ENCODE data around the gene VAV3.

DNA sequence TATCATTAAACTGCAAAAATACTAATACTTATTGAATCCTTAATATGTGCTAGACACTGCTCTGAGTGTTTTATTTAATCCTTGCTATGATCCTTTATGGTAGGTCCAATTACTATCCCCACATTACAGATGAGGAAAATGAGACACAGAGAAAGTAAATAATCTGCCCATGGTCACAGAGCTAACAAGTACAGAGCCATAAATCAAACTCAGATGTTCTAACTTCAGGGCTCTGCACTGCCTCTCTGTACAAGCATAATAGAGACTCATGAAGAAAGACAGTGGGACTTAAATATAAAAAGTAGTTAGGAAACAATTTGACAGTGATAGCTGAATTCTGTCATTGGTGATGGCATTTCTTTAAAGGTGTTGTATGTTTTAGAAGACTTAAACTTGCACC lies 346.4 kb downstream of the VAV3 start:
- TF ChIP-seq, protein P1, sequence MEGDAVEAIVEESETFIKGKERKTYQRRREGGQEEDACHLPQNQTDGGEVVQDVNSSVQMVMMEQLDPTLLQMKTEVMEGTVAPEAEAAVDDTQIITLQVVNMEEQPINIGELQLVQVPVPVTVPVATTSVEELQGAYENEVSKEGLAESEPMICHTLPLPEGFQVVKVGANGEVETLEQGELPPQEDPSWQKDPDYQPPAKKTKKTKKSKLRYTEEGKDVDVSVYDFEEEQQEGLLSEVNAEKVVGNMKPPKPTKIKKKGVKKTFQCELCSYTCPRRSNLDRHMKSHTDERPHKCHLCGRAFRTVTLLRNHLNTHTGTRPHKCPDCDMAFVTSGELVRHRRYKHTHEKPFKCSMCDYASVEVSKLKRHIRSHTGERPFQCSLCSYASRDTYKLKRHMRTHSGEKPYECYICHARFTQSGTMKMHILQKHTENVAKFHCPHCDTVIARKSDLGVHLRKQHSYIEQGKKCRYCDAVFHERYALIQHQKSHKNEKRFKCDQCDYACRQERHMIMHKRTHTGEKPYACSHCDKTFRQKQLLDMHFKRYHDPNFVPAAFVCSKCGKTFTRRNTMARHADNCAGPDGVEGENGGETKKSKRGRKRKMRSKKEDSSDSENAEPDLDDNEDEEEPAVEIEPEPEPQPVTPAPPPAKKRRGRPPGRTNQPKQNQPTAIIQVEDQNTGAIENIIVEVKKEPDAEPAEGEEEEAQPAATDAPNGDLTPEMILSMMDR (conservative IDR thresholded peaks at IDR 0.05; ENCODE audit: low read length), result no peak
- TF ChIP-seq EZH2phosphoT487 (IDR thresholded peaks at IDR 0.05; ENCODE audit: borderline replicate concordance, low read depth, low read length), result no peak

All from OCI-LY7 (cell line).